K562 (cell line): ENCODE data around the gene DPP9. TPM values are rescaled to one million over a fixed set of nuclear protein-coding genes. Genes with fewer than 3 reads are reported as not detected.

ENCODE experiments used
- ARHGAP35 ChIP-seq: fragments of 450-650 bp; IDR thresholded peaks from 2 replicates; pipeline ENCODE4 v1.6.1; 2018; ENCODE audit not compliant: partially characterized antibody
- ATF7 ChIP-seq: fragments of 450-650 bp; IDR thresholded peaks from 2 replicates; pipeline ENCODE4 v1.7.1; 2014; ENCODE audit warnings: mild to moderate bottlenecking, moderate library complexity
- ESRRB ChIP-seq: fragments of 250-450 bp; sonication (Bioruptor Pico); IDR thresholded peaks from 2 replicates; pipeline ENCODE4 v1.5.0; 2020; ENCODE audit warnings: mild to moderate bottlenecking, moderate library complexity, borderline replicate concordance
- HMG20A ChIP-seq: fragments of 450-650 bp; formaldehyde crosslinking; conservative IDR thresholded peaks from 2 replicates; pipeline ENCODE4 v1.4.0; 2020; ENCODE audit warnings: mild to moderate bottlenecking, mixed read lengths
- LCOR ChIP-seq: sonication (generic); formaldehyde crosslinking; IDR thresholded peaks from 2 replicates; pipeline ENCODE4 v1.8.0; 2022; ENCODE audit warnings: mild to moderate bottlenecking, missing genetic modification reagents
- NEUROD1 ChIP-seq: fragments of 150-350 bp; IDR thresholded peaks from 2 replicates; pipeline ENCODE4 v1.6.1; 2014; ENCODE audit warnings: borderline replicate concordance, low read length, low read depth; ENCODE audit not compliant: partially characterized antibody
- NFIX ChIP-seq: fragments of 250-450 bp; sonication (Bioruptor Pico); IDR thresholded peaks from 2 replicates; pipeline ENCODE4 v1.4.0; 2020; ENCODE audit warnings: low read depth, mild to moderate bottlenecking, moderate library complexity
- PCBP1 ChIP-seq: fragments of 200-400 bp; formaldehyde crosslinking; IDR thresholded peaks from 2 replicates; pipeline ENCODE4 v1.6.1; 2018; ENCODE audit warnings: mild to moderate bottlenecking, low read depth, low read length; ENCODE audit not compliant: poor library complexity, severe bottlenecking
- PHB2 ChIP-seq: fragments of 450-650 bp; IDR thresholded peaks from 2 replicates; pipeline ENCODE4 v1.6.1; 2017; ENCODE audit warnings: low read depth
- RBM14 ChIP-seq: fragments of 200-400 bp; formaldehyde crosslinking; IDR thresholded peaks from 2 replicates; pipeline ENCODE4 v1.6.1; 2018; ENCODE audit warnings: low read depth, mild to moderate bottlenecking, low read length, moderate library complexity, borderline replicate concordance; ENCODE audit not compliant: insufficient read depth
- SMARCB1 ChIP-seq: IDR thresholded peaks from 2 replicates; pipeline ENCODE4 v1.6.1; 2011; ENCODE audit warnings: improper control_type of control experiment, low read depth; ENCODE audit not compliant: insufficient read length
- SRSF7 ChIP-seq: fragments of 200-400 bp; formaldehyde crosslinking; optimal IDR thresholded peaks from 2 replicates; pipeline ENCODE3; 2017; ENCODE audit warnings: mild to moderate bottlenecking, low read depth, low read length
- ZNF75A ChIP-seq: fragments of 450-650 bp; formaldehyde crosslinking; IDR thresholded peaks from 2 replicates; pipeline ENCODE4 v1.4.0; 2020; ENCODE audit warnings: mild to moderate bottlenecking
- polyA plus RNA-seq, 8 experiments: library from polyadenylated mRNA; depleted of rRNA in 4 of 8; stranded (reverse) in 5 of 8; unstranded in 3 of 8; fragments of >200 nt; fragmentation: Nextera tagmentation in 2 of 8; fragmentation: Illumina TruSeq in 1 of 8; extraction: Ambion mirVana in 2 of 8; extraction: Trizol in 1 of 8; gene quantifications; 2 replicates each; pipeline versions ENCODE4 v1.2.1 to v1.2.3, GENCODE V29; 2011 to 2014; ENCODE audit warnings: inconsistent platforms in 1 of 8, missing spikeins in 1 of 8
- total RNA-seq, 7 experiments: library from RNA; depleted of rRNA in 6 of 7; stranded (reverse); fragments of >200 nt in 6 of 7; fragmentation: Illumina TruSeq in 2 of 7; extraction: Trizol in 2 of 7; gene quantifications; 2 replicates each; pipeline versions ENCODE4 v1.2.1 to v1.2.3, GENCODE V29; 2011 to 2021; ENCODE audit warnings: low replicate concordance in 1 of 7
- TF ChIP-seq, protein P1 (sequence below): fragments of 450-650 bp; IDR thresholded peaks from one replicate; pipeline ENCODE4 v1.6.1; 2018; ENCODE audit warnings: mild to moderate bottlenecking, moderate library complexity; ENCODE audit not compliant: partially characterized antibody
- TF ChIP-seq, protein P2 (sequence below): fragments of 450-650 bp; formaldehyde crosslinking; IDR thresholded peaks from 2 replicates; pipeline ENCODE4 v1.4.0; 2022; ENCODE audit warnings: mild to moderate bottlenecking, moderate library complexity
- TF ChIP-seq, protein P3 (sequence below): fragments of 250-450 bp; sonication (Bioruptor Pico); IDR thresholded peaks from 2 replicates; pipeline ENCODE4 v1.4.0; 2020
- TF ChIP-seq, protein P4 (sequence below): fragments of 250-450 bp; sonication (Bioruptor Pico); IDR thresholded peaks from 2 replicates; pipeline ENCODE4 v1.4.0; 2020; ENCODE audit warnings: borderline replicate concordance

DPP9 gene
- total and polyA plus RNA-seq, 9 of the 15 experiments (the other 6 are each of a cell fraction or from before 2014, with no cell fraction given) = 0.90 to 66.7 (median 24.5) TPM

DNA sequence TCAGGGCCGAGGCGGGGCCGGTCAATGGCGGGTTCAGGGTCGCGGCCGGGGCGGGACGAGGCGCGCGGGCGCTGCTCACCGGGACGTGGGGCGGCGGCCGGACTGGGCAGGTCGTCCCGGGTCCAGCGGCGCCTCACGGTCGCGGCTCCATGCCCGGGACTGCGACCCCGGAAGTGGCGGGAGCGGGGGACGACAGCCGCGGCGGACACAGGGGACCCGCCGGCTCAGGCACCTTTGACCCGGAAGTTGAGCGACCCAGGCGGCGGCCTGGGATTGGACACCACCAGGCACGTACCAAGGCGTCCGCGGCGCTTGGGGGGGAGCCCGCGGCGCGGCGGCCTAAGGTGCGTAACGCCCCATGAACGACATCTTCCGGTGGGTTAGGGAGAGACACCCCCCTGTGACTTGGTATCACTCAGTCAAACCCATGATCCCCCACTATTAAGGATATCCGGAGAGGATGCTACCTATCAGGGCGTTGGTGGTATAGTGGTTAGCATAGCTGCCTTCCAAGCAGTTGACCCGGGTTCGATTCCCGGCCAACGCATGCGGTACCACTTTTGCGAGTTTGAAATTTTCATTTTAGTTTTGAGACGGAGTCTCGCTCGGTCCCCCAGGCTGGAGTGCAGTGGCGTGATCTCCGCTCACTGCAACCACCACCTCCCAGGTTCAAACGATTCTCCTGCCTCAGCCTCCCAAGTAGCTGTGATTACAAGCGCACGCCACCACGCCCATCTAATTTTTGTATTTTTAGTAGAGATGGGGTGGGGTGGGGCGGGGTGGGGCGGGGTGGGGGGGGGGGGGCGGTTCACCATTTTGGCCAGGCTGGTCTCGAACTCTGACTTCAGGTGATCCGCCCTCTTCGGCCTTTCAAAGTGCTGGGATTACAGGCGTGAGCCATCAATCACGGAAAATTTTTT, at the start of gene DPP9 (continued):
- TF ChIP-seq ESRRB (CRISPR knock-in tag) = no peak
- no peak for TF ChIP-seq ARHGAP35
- no peak for TF ChIP-seq RBM14
- TF ChIP-seq, protein P1, sequence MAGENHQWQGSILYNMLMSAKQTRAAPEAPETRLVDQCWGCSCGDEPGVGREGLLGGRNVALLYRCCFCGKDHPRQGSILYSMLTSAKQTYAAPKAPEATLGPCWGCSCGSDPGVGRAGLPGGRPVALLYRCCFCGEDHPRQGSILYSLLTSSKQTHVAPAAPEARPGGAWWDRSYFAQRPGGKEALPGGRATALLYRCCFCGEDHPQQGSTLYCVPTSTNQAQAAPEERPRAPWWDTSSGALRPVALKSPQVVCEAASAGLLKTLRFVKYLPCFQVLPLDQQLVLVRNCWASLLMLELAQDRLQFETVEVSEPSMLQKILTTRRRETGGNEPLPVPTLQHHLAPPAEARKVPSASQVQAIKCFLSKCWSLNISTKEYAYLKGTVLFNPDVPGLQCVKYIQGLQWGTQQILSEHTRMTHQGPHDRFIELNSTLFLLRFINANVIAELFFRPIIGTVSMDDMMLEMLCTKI = no peak
- TF ChIP-seq, protein P2, sequence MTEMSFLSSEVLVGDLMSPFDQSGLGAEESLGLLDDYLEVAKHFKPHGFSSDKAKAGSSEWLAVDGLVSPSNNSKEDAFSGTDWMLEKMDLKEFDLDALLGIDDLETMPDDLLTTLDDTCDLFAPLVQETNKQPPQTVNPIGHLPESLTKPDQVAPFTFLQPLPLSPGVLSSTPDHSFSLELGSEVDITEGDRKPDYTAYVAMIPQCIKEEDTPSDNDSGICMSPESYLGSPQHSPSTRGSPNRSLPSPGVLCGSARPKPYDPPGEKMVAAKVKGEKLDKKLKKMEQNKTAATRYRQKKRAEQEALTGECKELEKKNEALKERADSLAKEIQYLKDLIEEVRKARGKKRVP (CRISPR knock-in tag) = no peak
- TF ChIP-seq SMARCB1 = no peak
- TF ChIP-seq NEUROD1 = peak; percentile 87
- TF ChIP-seq PHB2 = no peak
- TF ChIP-seq HMG20A (CRISPR knock-in tag) = no peak
- TF ChIP-seq, protein P3, sequence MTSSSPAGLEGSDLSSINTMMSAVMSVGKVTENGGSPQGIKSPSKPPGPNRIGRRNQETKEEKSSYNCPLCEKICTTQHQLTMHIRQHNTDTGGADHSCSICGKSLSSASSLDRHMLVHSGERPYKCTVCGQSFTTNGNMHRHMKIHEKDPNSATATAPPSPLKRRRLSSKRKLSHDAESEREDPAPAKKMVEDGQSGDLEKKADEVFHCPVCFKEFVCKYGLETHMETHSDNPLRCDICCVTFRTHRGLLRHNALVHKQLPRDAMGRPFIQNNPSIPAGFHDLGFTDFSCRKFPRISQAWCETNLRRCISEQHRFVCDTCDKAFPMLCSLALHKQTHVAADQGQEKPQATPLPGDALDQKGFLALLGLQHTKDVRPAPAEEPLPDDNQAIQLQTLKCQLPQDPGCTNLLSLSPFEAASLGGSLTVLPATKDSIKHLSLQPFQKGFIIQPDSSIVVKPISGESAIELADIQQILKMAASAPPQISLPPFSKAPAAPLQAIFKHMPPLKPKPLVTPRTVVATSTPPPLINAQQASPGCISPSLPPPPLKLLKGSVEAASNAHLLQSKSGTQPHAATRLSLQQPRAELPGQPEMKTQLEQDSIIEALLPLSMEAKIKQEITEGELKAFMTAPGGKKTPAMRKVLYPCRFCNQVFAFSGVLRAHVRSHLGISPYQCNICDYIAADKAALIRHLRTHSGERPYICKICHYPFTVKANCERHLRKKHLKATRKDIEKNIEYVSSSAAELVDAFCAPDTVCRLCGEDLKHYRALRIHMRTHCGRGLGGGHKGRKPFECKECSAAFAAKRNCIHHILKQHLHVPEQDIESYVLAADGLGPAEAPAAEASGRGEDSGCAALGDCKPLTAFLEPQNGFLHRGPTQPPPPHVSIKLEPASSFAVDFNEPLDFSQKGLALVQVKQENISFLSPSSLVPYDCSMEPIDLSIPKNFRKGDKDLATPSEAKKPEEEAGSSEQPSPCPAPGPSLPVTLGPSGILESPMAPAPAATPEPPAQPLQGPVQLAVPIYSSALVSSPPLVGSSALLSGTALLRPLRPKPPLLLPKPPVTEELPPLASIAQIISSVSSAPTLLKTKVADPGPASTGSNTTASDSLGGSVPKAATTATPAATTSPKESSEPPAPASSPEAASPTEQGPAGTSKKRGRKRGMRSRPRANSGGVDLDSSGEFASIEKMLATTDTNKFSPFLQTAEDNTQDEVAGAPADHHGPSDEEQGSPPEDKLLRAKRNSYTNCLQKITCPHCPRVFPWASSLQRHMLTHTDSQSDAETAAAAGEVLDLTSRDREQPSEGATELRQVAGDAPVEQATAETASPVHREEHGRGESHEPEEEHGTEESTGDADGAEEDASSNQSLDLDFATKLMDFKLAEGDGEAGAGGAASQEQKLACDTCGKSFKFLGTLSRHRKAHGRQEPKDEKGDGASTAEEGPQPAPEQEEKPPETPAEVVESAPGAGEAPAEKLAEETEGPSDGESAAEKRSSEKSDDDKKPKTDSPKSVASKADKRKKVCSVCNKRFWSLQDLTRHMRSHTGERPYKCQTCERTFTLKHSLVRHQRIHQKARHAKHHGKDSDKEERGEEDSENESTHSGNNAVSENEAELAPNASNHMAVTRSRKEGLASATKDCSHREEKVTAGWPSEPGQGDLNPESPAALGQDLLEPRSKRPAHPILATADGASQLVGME (CRISPR knock-in tag) = 0 out of 2 replicates have a peak, but pooled peaks have one; percentile 8
- TF ChIP-seq, protein P4, sequence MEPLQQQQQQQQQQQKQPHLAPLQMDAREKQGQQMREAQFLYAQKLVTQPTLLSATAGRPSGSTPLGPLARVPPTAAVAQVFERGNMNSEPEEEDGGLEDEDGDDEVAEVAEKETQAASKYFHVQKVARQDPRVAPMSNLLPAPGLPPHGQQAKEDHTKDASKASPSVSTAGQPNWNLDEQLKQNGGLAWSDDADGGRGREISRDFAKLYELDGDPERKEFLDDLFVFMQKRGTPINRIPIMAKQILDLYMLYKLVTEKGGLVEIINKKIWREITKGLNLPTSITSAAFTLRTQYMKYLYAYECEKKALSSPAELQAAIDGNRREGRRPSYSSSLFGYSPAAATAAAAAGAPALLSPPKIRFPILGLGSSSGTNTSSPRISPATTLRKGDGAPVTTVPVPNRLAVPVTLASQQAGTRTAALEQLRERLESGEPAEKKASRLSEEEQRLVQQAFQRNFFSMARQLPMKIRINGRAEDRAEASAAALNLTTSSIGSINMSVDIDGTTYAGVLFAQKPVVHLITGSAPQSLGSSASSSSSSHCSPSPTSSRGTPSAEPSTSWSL = no peak
- peak; percentile 94 for TF ChIP-seq PCBP1
- peak; percentile 82 for TF ChIP-seq LCOR
- TF ChIP-seq NFIX (CRISPR knock-in tag) = no peak
- no peak for TF ChIP-seq SRSF7
- peak; percentile 100 for TF ChIP-seq ATF7
- TF ChIP-seq ZNF75A = no peak
